Activated naive CD4-positive, alpha-beta T cell treated with anti-CD3 and anti-CD28 coated beads, Interleukin-2, amount 50 U/mL, for 72 hours (primary cell): ENCODE results near the gene BARHL1. TPM values are rescaled to one million over a fixed set of nuclear protein-coding genes. Genes with fewer than 3 reads are reported as not detected.

ENCODE experiments used
- ATAC-seq, 2 donors: fragments of 150-1000 bp; cut with Tn5 transposase; 2 replicates each; pipeline ENCODE4 v1.10.0; 2021; ENCODE audit warnings: mild to moderate bottlenecking in 2 of 2, moderate library complexity in 2 of 2
- DNase-seq, 2 donors: peaks; one replicate each; pipeline ENCODE4 v3.0.0; 2021 to 2022; ENCODE audit warnings: low spot score in 2 of 2
- H3K27ac Mint-ChIP-seq, 2 donors: one replicate each; pipeline ENCODE4 v1.8.0; 2022; ENCODE audit warnings: mild to moderate bottlenecking in 2 of 2, mixed read lengths in 2 of 2
- H3K36me3 Mint-ChIP-seq, 2 donors: one replicate each; pipeline ENCODE4 v1.8.0; 2022; ENCODE audit warnings: mixed read lengths in 2 of 2
- H3K9me3 Mint-ChIP-seq, 2 donors: one replicate each; pipeline ENCODE4 v1.8.0; 2022; ENCODE audit warnings: mixed read lengths in 2 of 2
- total RNA-seq, 2 donors: library from RNA; stranded (reverse); gene quantifications; one replicate each; pipeline ENCODE4 v1.2.3, GENCODE V29; 2022

BARHL1 gene
- total RNA-seq, result not detected

GRCh38 chr9:132582276-132582785, at the start of gene BARHL1:
Gene BARHL1 (plus strand): TSS chr9:132582606. CDS start chr9:132582798, 192 bp downstream.
- Mint-ChIP-seq H3K9me3 (no peaks in the 10 kb centered on the region), H3K27ac (peak within 1 kb of the TSS in 1 of 2 donors; percentile 82), H3K36me3 (peaks cover 0 to 19% of the 10 kb centered on the region in 2 donors)
- no peak for DNase-seq
- ATAC-seq, result no peak

- DNase-seq, result no peak
- H3K9me3 Mint-ChIP-seq, result peaks cover 0 to 4% of the 10 kb centered on the region in 2 donors
- ATAC-seq, result no peak
- H3K36me3 Mint-ChIP-seq, result no peaks in the 10 kb centered on the region
- no peak overlapping the region for H3K27ac Mint-ChIP-seq
Measured at GRCh38 chr9:132534832-132535231, 47.6 kb upstream of the BARHL1 start.

GRCh38 chr9:132536124-132536523, 46.3 kb upstream of the BARHL1 start:
- Mint-ChIP-seq H3K27ac (no peak overlapping the region), H3K36me3 (no peaks in the 10 kb centered on the region), H3K9me3 (peaks cover 0 to 4% of the 10 kb centered on the region in 2 donors)
- no peak for DNase-seq
- ATAC-seq, result no peak

- DNase-seq (no peak), ATAC-seq (no peak)
- H3K36me3 Mint-ChIP-seq, result no peaks in the 10 kb centered on the region
- H3K27ac Mint-ChIP-seq, result no peak overlapping the region
- H3K9me3 Mint-ChIP-seq, result peaks cover 0 to 4% of the 10 kb centered on the region in 2 donors
Measured at GRCh38 chr9:132537352-132537751, 45.1 kb upstream of the BARHL1 start.

- H3K9me3 Mint-ChIP-seq, result peaks cover 0 to 4% of the 10 kb centered on the region in 2 donors
- H3K36me3 Mint-ChIP-seq, result no peaks in the 10 kb centered on the region
- no peak for ATAC-seq
- no peak for DNase-seq
- H3K27ac Mint-ChIP-seq, result no peak overlapping the region
Measured at GRCh38 chr9:132538071-132538470, 44.3 kb upstream of the BARHL1 start.

- no peaks in the 10 kb centered on the region for H3K36me3 Mint-ChIP-seq
- no peak for DNase-seq
- no peak overlapping the region for H3K27ac Mint-ChIP-seq
- no peak for ATAC-seq
- H3K9me3 Mint-ChIP-seq, result peaks cover 0 to 4% of the 10 kb centered on the region in 2 donors
Measured at GRCh38 chr9:132539096-132539495, 43.3 kb upstream of the BARHL1 start.

GRCh38 chr9:132541051-132541450, 41.4 kb upstream of the BARHL1 start:
- DNase-seq, result no peak
- no peak for ATAC-seq
- Mint-ChIP-seq H3K27ac (no peak overlapping the region), H3K9me3 (no peaks in the 10 kb centered on the region), H3K36me3 (no peaks in the 10 kb centered on the region)

- DNase-seq (no peak), ATAC-seq (no peak)
- Mint-ChIP-seq H3K36me3 (no peaks in the 10 kb centered on the region), H3K27ac (no peak overlapping the region), H3K9me3 (no peaks in the 10 kb centered on the region)
Measured at GRCh38 chr9:132541870-132542830, 40.3 kb upstream of the BARHL1 start.

- DNase-seq, result no peak
- no peaks in the 10 kb centered on the region for H3K9me3 Mint-ChIP-seq
- no peaks in the 10 kb centered on the region for H3K36me3 Mint-ChIP-seq
- no peak overlapping the region for H3K27ac Mint-ChIP-seq
- ATAC-seq, result no peak
Measured at GRCh38 chr9:132543251-132543650, 39.2 kb upstream of the BARHL1 start.

- ATAC-seq (no peak), DNase-seq (no peak)
- Mint-ChIP-seq H3K27ac (no peak overlapping the region), H3K9me3 (no peaks in the 10 kb centered on the region), H3K36me3 (no peaks in the 10 kb centered on the region)
Measured at GRCh38 chr9:132543960-132544359, 38.4 kb upstream of the BARHL1 start.

GRCh38 chr9:132545578-132545977, 36.8 kb upstream of the BARHL1 start:
- ATAC-seq (no peak), DNase-seq (no peak)
- Mint-ChIP-seq H3K36me3 (no peaks in the 10 kb centered on the region), H3K27ac (no peak overlapping the region), H3K9me3 (no peaks in the 10 kb centered on the region)

GRCh38 chr9:132546148-132547051, 36.0 kb upstream of the BARHL1 start:
- Mint-ChIP-seq H3K36me3 (no peaks in the 10 kb centered on the region), H3K9me3 (no peaks in the 10 kb centered on the region), H3K27ac (no peak overlapping the region)
- DNase-seq, result no peak
- ATAC-seq, result peak in 1 of 2 donors; percentile 24

- Mint-ChIP-seq H3K9me3 (no peaks in the 10 kb centered on the region), H3K27ac (no peak overlapping the region), H3K36me3 (no peaks in the 10 kb centered on the region)
- no peak for DNase-seq
- ATAC-seq, result no peak
Measured at GRCh38 chr9:132547052-132547431, 35.4 kb upstream of the BARHL1 start.

- Mint-ChIP-seq H3K36me3 (no peaks in the 10 kb centered on the region), H3K9me3 (no peaks in the 10 kb centered on the region), H3K27ac (no peak overlapping the region)
- ATAC-seq, result no peak
- DNase-seq, result no peak
Measured at GRCh38 chr9:132547436-132547835, 35.0 kb upstream of the BARHL1 start.

- H3K27ac Mint-ChIP-seq, result peak overlapping the region in 1 of 2 donors; percentile 29
- no peak for ATAC-seq
- H3K36me3 Mint-ChIP-seq, result no peaks in the 10 kb centered on the region
- no peak for DNase-seq
- H3K9me3 Mint-ChIP-seq, result no peaks in the 10 kb centered on the region
Measured at GRCh38 chr9:132547976-132548730, 34.3 kb upstream of the BARHL1 start.
